H1 (cell line): Measurements from ENCODE around the gene IFI27L1. TPM values are rescaled to one million over a fixed set of nuclear protein-coding genes. Genes with fewer than 3 reads are reported as not detected.

Experiments
- CTCF ChIA-PET: fragments of 300-600 bp; sonication (Branson Sonifier 250); formaldehyde crosslinking; loops from one replicate; lab custom pipeline; 2021; ENCODE audit not compliant: partially characterized antibody; lab: Charles Lee
- POLR2A ChIA-PET: fragments of 300-600 bp; sonication (Branson Sonifier 250); formaldehyde crosslinking; loops from one replicate; lab custom pipeline; 2021; ENCODE audit warnings: inconsistent platforms; ENCODE audit not compliant: partially characterized antibody; lab: Charles Lee
- DNase-seq, 2 experiments: peaks; one replicate each; pipeline versions ENCODE4 v3.0.0 to v3.0.0-alpha.2; 2010 to 2022; ENCODE audit warnings: low spot score in 2 of 2, low read depth in 1 of 2, mixed read lengths in 1 of 2
- FAIRE-seq: peaks from 2 replicates; lab custom pipeline; 2011; peaks lifted over from hg19 to GRCh38; lab: Jason Lieb, UNC
- H2AFZ ChIP-seq: 2 replicates; pipeline ENCODE4 v1.8.1; 2012; ENCODE audit warnings: low read length, inconsistent platforms
- H2AK5ac ChIP-seq: 2 replicates; pipeline ENCODE4 v1.6.1; 2013; ENCODE audit warnings: low read depth, low read length
- H2BK120ac ChIP-seq: replicated peaks from 2 replicates; pipeline ENCODE3; 2013; ENCODE audit warnings: low read depth, low read length, inconsistent platforms
- H2BK12ac ChIP-seq: 2 replicates; pipeline ENCODE4 v1.6.1; 2013; ENCODE audit warnings: low read depth, low read length
- H2BK15ac ChIP-seq: 2 replicates; pipeline ENCODE4 v1.6.1; 2013; ENCODE audit warnings: low read length
- H2BK20ac ChIP-seq: 2 replicates; pipeline ENCODE4 v1.6.1; 2013; ENCODE audit warnings: low read length
- H2BK5ac ChIP-seq: 2 replicates; pipeline ENCODE4 v1.6.1; 2013; ENCODE audit warnings: low read depth, low read length
- H3K14ac ChIP-seq: 2 replicates; pipeline ENCODE4 v1.6.1; 2013; ENCODE audit warnings: inconsistent platforms; ENCODE audit not compliant: insufficient read length
- H3K18ac ChIP-seq: 2 replicates; pipeline ENCODE4 v1.6.1; 2013; ENCODE audit warnings: low read length; ENCODE audit errors: extremely low read depth
- H3K23ac ChIP-seq: 2 replicates; pipeline ENCODE4 v1.6.1; 2013; ENCODE audit warnings: inconsistent platforms; ENCODE audit not compliant: insufficient read length
- H3K23me2 ChIP-seq: 2 replicates; pipeline ENCODE4 v1.6.1; 2013; ENCODE audit warnings: low read depth, low read length
- H3K27ac ChIP-seq: 2 replicates; pipeline ENCODE4 v1.6.1; 2011; ENCODE audit warnings: low read depth, low read length, inconsistent platforms
- H3K27me3 ChIP-seq, 4 experiments: replicated peaks in 1 of 4; 1 replicate in 1 of 4; 2 replicates in 3 of 4; pipeline versions ENCODE4 v1.6.1 to v1.8.1; 2011 to 2013; ENCODE audit warnings: low read length in 3 of 4, mild to moderate bottlenecking in 3 of 4, inconsistent platforms in 2 of 4, mixed read lengths in 2 of 4, moderate library complexity in 1 of 4; ENCODE audit not compliant: control insufficient read depth in 3 of 4, insufficient read depth in 3 of 4; ENCODE audit errors: extremely low read depth in 1 of 4
- H3K36me3 ChIP-seq, 4 experiments: 2 replicates each; pipeline versions ENCODE4 v1.6.1 to v1.8.1; 2011 to 2013; ENCODE audit warnings: mild to moderate bottlenecking in 4 of 4, low read length in 3 of 4, moderate library complexity in 2 of 4, control low read depth in 1 of 4, inconsistent platforms in 1 of 4; ENCODE audit not compliant: insufficient read depth in 4 of 4, control insufficient read depth in 2 of 4
- H3K4ac ChIP-seq: replicated peaks from 2 replicates; pipeline ENCODE3; 2013; ENCODE audit warnings: low read length, low read depth, mixed read lengths, inconsistent platforms; ENCODE audit not compliant: insufficient read length
- H3K4me1 ChIP-seq, 4 experiments: replicated peaks in 1 of 4; 1 replicate in 1 of 4; 2 replicates in 3 of 4; pipeline versions ENCODE4 v1.6.1 to v1.8.1; 2011 to 2013; ENCODE audit warnings: low read length in 3 of 4, inconsistent platforms in 2 of 4, mixed read lengths in 1 of 4; ENCODE audit not compliant: insufficient read depth in 4 of 4, control insufficient read depth in 3 of 4
- H3K4me2 ChIP-seq, 2 experiments: 2 replicates each; pipeline versions ENCODE4 v1.6.1 to v1.8.1; 2011 to 2013; ENCODE audit warnings: low read depth in 2 of 2, low read length in 2 of 2, control low read depth in 1 of 2, inconsistent platforms in 1 of 2, mild to moderate bottlenecking in 1 of 2; ENCODE audit not compliant: insufficient read depth in 1 of 2
- H3K4me3 ChIP-seq, 4 experiments: fragments of 200-600, 300-600 bp in 1 of 4; sonication (generic), shearing (Covaris generic), sonication (Bioruptor Twin) in 1 of 4; 2 replicates each; pipeline versions ENCODE4 v1.5.1 to v1.8.1; 2011 to 2016; ENCODE audit warnings: low read length in 4 of 4, low read depth in 3 of 4, control low read depth in 2 of 4, inconsistent platforms in 2 of 4, mild to moderate bottlenecking in 2 of 4, mixed read lengths in 1 of 4, moderate library complexity in 1 of 4; ENCODE audit not compliant: insufficient read depth in 2 of 4; ENCODE audit errors: extremely low read depth in 1 of 4
- H3K56ac ChIP-seq: replicated peaks from 2 replicates; pipeline ENCODE3; 2013; ENCODE audit warnings: low read depth, mild to moderate bottlenecking, mixed read lengths, low read length, inconsistent platforms; ENCODE audit not compliant: insufficient read length
- H3K79me1 ChIP-seq: 2 replicates; pipeline ENCODE4 v1.6.1; 2013; ENCODE audit warnings: low read depth, low read length, control low read depth
- H3K79me2 ChIP-seq, 2 experiments: 2 replicates each; pipeline versions ENCODE4 v1.6.1 to v1.8.1; 2012 to 2013; ENCODE audit warnings: low read length in 2 of 2, mild to moderate bottlenecking in 2 of 2, inconsistent platforms in 1 of 2; ENCODE audit not compliant: insufficient read depth in 2 of 2, control insufficient read depth in 1 of 2
- H3K9ac ChIP-seq, 4 experiments: replicated peaks in 1 of 4; 1 replicate in 1 of 4; 2 replicates in 3 of 4; pipeline versions ENCODE4 v1.6.1 to v1.8.1; 2011 to 2013; ENCODE audit warnings: low read depth in 3 of 4, low read length in 3 of 4, control low read depth in 2 of 4, mild to moderate bottlenecking in 2 of 4, moderate library complexity in 2 of 4, inconsistent platforms in 1 of 4; ENCODE audit errors: extremely low read depth in 1 of 4
- H3K9me3 ChIP-seq, 2 experiments: 2 replicates each; pipeline versions ENCODE4 v1.6.1 to v1.8.1; 2012 to 2013; ENCODE audit warnings: mild to moderate bottlenecking in 2 of 2, moderate library complexity in 2 of 2, control low read depth in 1 of 2, inconsistent platforms in 1 of 2, low read depth in 1 of 2, low read length in 1 of 2, mixed read lengths in 1 of 2; ENCODE audit not compliant: insufficient read depth in 2 of 2
- H4K20me1 ChIP-seq, 2 experiments: replicated peaks in 1 of 2; 2 replicates each; pipeline versions ENCODE3 to v1.8.1; 2011 to 2013; ENCODE audit warnings: inconsistent platforms in 2 of 2, low read length in 2 of 2, mild to moderate bottlenecking in 1 of 2; ENCODE audit not compliant: insufficient read depth in 2 of 2, control insufficient read depth in 1 of 2
- H4K5ac ChIP-seq: 2 replicates; pipeline ENCODE4 v1.6.1; 2013; ENCODE audit warnings: low read length, low read depth, mixed read lengths, inconsistent platforms; ENCODE audit not compliant: insufficient read length
- H4K8ac ChIP-seq: 2 replicates; pipeline ENCODE4 v1.8.0; 2013; ENCODE audit warnings: mild to moderate bottlenecking, moderate library complexity, low read length, inconsistent platforms; ENCODE audit not compliant: insufficient read depth; ENCODE audit errors: extremely low read depth
- H4K91ac ChIP-seq: replicated peaks from 2 replicates; pipeline ENCODE3; 2013; ENCODE audit warnings: low read length, mixed read lengths, inconsistent platforms; ENCODE audit not compliant: insufficient read length
- ASH2L ChIP-seq: fragments of 200-600, 300-600 bp; sonication (generic); IDR thresholded peaks from one replicate; pipeline ENCODE4 v1.7.1; 2017; ENCODE audit warnings: low read length
- BRCA1 ChIP-seq: IDR thresholded peaks from 2 replicates; pipeline ENCODE4 v1.6.1; 2012; ENCODE audit warnings: low read depth, low read length, improper control_type of control experiment
- CHD1 ChIP-seq: IDR thresholded peaks from 2 replicates; pipeline ENCODE4 v1.6.1; 2012; ENCODE audit warnings: low read depth, low read length, improper control_type of control experiment
- CTBP2 ChIP-seq: IDR thresholded peaks from 2 replicates; pipeline ENCODE4 v1.7.0; 2011; ENCODE audit warnings: borderline replicate concordance, mild to moderate bottlenecking, moderate library complexity, mixed read lengths, low read length; ENCODE audit not compliant: insufficient read depth, insufficient read length
- EP300 ChIP-seq, 2 experiments: IDR thresholded peaks; 1 replicate in 1 of 2; 2 replicates in 1 of 2; pipeline ENCODE4 v1.6.1; 2011 to 2012; ENCODE audit warnings: low read depth in 2 of 2, low read length in 2 of 2, mild to moderate bottlenecking in 2 of 2, borderline replicate concordance in 1 of 2, inconsistent platforms in 1 of 2, moderate library complexity in 1 of 2
- RAD21 ChIP-seq, 2 experiments: IDR thresholded peaks in 1 of 2; conservative IDR thresholded peaks in 1 of 2; 2 replicates each; pipeline ENCODE4 v1.6.1; 2011; ENCODE audit warnings: low read depth in 2 of 2, low read length in 2 of 2, improper control_type of control experiment in 1 of 2, inconsistent platforms in 1 of 2, mild to moderate bottlenecking in 1 of 2, moderate library complexity in 1 of 2
- RFX5 ChIP-seq: IDR thresholded peaks from 2 replicates; pipeline ENCODE4 v1.6.1; 2011; ENCODE audit warnings: low read depth, low read length, improper control_type of control experiment, borderline replicate concordance
- RNF2 ChIP-seq: fragments of 200-900, 300-1000 bp; sonication (generic); IDR thresholded peaks from 2 replicates; pipeline ENCODE4 v1.7.1; 2016; ENCODE audit warnings: borderline replicate concordance, low read depth, mild to moderate bottlenecking, antibody characterized with exemption, low read length; ENCODE audit not compliant: poor library complexity, severe bottlenecking; ENCODE audit errors: missing control alignments
- SAP30 ChIP-seq: fragments of 300-600 bp; sonication (generic); IDR thresholded peaks from 2 replicates; pipeline ENCODE4 v1.7.1; 2012; ENCODE audit warnings: low read length, moderate library complexity, mild to moderate bottlenecking, inconsistent platforms; ENCODE audit not compliant: insufficient read depth, insufficient replicate concordance
- SIRT6 ChIP-seq: IDR thresholded peaks from one replicate; pipeline ENCODE4 v1.7.1; 2012; ENCODE audit warnings: low read length, inconsistent platforms
- TAF1 ChIP-seq: IDR thresholded peaks from 2 replicates; pipeline ENCODE4 v1.6.1; 2011; ENCODE audit warnings: mild to moderate bottlenecking, low read depth, low read length
- WGBS, 2 experiments: shearing (Covaris generic) in 1 of 2; methylation state at CpG; one replicate each; pipeline versions ENCODE4 v1.1.6 to v1.1.7; 2013 to 2015; ENCODE audit warnings: low lambda C conversion rate in 2 of 2, mixed read lengths in 2 of 2, inconsistent platforms in 1 of 2, low coverage in 1 of 2, missing lambda C conversion rate in 1 of 2; ENCODE audit not compliant: insufficient replicate concordance in 2 of 2, insufficient coverage in 1 of 2, insufficient read length in 1 of 2; ENCODE audit errors: extremely low coverage in 1 of 2, missing lambda C conversion rate in 1 of 2; 5-methylcytosine and 5-hydroxymethylcytosine counted together
- polyA plus RNA-seq, 7 experiments: library from polyadenylated mRNA; depleted of rRNA in 3 of 7; stranded (reverse) in 5 of 7; unstranded in 2 of 7; fragments of >200 nt in 5 of 7; fragments of 200-250 nt in 2 of 7; gene quantifications; 1 replicate in 5 of 7; 2 replicates in 1 of 7; 4 replicates in 1 of 7; pipeline versions ENCODE4 v1.2.1 to v1.2.3, GENCODE V29; 2011 to 2013; ENCODE audit warnings: missing spikeins in 2 of 7, mixed read lengths in 2 of 7
- total RNA-seq: library from RNA; stranded (reverse); fragmentation: NEBNext Ultra II Directional; extraction: Animal tissue kit (Norgen Biotek cat#: 25700); gene quantifications from 2 replicates; pipeline ENCODE4 v1.2.1, GENCODE V29; 2021

IFI27L1 gene
- total and polyA plus RNA-seq, 2 of the 8 experiments (the other 6 are each of a cell fraction or from before 2014, with no cell fraction given): 21.2 to 30.5 TPM

DNA sequence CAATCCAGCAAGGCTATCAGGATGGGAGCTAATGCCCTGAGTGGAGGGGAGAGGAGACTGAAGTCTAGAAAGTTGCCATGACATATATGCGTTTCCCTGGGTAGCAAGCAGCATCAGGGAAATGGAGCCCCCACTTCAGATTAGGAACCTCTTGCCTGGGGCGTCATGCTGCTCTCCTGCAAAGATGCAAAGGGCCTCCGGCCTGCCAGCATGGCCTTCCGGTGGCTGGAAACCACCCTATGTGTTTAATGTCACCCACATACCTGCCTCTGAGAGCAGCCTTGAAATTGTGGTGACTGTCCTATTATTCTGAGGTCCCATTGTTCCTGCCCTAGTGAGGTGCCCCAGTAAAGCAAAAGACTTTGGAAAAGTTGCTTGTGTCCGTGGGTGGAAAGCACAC lies 58.3 kb downstream of the IFI27L1 start:
- H2BK12ac ChIP-seq: no peak overlapping the region
- no peak overlapping the region for H3K4me3 ChIP-seq
- H2AFZ ChIP-seq: no peak overlapping the region
- no peak for DNase-seq
- H3K23ac ChIP-seq: no peak overlapping the region
- H2BK20ac ChIP-seq: no peak overlapping the region
- no peaks in the 10 kb centered on the region for H4K20me1 ChIP-seq
- H4K5ac ChIP-seq: no peak overlapping the region
- ChIA-PET POLR2A (interaction anchor here (0.6 kb wide), 1 partner anchor 557 kb away, joined by 4 read pairs; no protein-coding TSS in a partner anchor), CTCF (interaction anchor here (0.6 to 9.2 kb wide), 17 partner anchors 13 to 348 kb away, joined by 3 to 148 read pairs (median 4); partner anchors contain the start of gene CCDC197)
- no peaks in the 10 kb centered on the region; a peak in 1 of 8 replicates for H3K36me3 ChIP-seq
- H3K4ac ChIP-seq: no peak overlapping the region
- H3K14ac ChIP-seq: no peak overlapping the region
- no peaks in the 10 kb centered on the region for H3K79me1 ChIP-seq
- no peak overlapping the region for H4K8ac ChIP-seq
- no peaks in the 10 kb centered on the region for H3K79me2 ChIP-seq
- H2BK5ac ChIP-seq: no peak overlapping the region
- H3K23me2 ChIP-seq: no peaks in the 10 kb centered on the region
- H2AK5ac ChIP-seq: no peak overlapping the region
- H2BK120ac ChIP-seq: no peak overlapping the region
- 86% methylated on average over 5 of the region's 5 CpGs; no CpG with 5 or more reads in 1 of the 2 experiments for WGBS, 2 experiments
- no peak overlapping the region for H4K91ac ChIP-seq
- H3K9ac ChIP-seq: no peak overlapping the region
- H3K27me3 ChIP-seq: no peaks in the 10 kb centered on the region
- H3K4me1 ChIP-seq: peaks cover 5 to 17% (median 8%) of the 10 kb centered on the region in 4 experiments; a peak in 6 of 7 replicates
- no peak overlapping the region for H2BK15ac ChIP-seq
- peaks cover 5 to 8% of the 10 kb centered on the region in 2 experiments; a peak in 1 of 4 replicates for H3K9me3 ChIP-seq
- H3K56ac ChIP-seq: no peak overlapping the region
- H3K27ac ChIP-seq: no peak overlapping the region
- H3K4me2 ChIP-seq: 0 out of 4 replicates have a peak overlapping the region, but pooled peaks of 1 of the 2 experiments have one; percentile 18
- FAIRE-seq: no peak
- no peak overlapping the region for H3K18ac ChIP-seq
- TF ChIP-seq TAF1: no peak
- no peak for TF ChIP-seq CTBP2
- no peak for TF ChIP-seq ASH2L
- no peak for TF ChIP-seq EP300 (IDR thresholded peaks at IDR 0.05; ENCODE audit: borderline replicate concordance in 1 of 2, low read depth in 2 of 2, low read length in 2 of 2)
- TF ChIP-seq RFX5: no peak
- no peak for TF ChIP-seq CHD1
- TF ChIP-seq BRCA1: no peak
- TF ChIP-seq RNF2: no peak
- no peak for TF ChIP-seq SAP30
- TF ChIP-seq SIRT6: no peak
- no peak for TF ChIP-seq RAD21 (IDR thresholded peaks at IDR 0.05 in 1 of 2, conservative IDR thresholded peaks at IDR 0.05 in 1 of 2; ENCODE audit: low read depth in 2 of 2, low read length in 2 of 2)
